Measurements from ENCODE around the gene TYRP1. TPM values are rescaled to one million over a fixed set of nuclear protein-coding genes. Genes with fewer than 3 reads are reported as not detected.
A peak's percentile ranks its signal among the peaks of the same experiment; 100 is the strongest.

TYRP1 gene
- total RNA-seq, 1 donor = 0.09 TPM

DNA sequence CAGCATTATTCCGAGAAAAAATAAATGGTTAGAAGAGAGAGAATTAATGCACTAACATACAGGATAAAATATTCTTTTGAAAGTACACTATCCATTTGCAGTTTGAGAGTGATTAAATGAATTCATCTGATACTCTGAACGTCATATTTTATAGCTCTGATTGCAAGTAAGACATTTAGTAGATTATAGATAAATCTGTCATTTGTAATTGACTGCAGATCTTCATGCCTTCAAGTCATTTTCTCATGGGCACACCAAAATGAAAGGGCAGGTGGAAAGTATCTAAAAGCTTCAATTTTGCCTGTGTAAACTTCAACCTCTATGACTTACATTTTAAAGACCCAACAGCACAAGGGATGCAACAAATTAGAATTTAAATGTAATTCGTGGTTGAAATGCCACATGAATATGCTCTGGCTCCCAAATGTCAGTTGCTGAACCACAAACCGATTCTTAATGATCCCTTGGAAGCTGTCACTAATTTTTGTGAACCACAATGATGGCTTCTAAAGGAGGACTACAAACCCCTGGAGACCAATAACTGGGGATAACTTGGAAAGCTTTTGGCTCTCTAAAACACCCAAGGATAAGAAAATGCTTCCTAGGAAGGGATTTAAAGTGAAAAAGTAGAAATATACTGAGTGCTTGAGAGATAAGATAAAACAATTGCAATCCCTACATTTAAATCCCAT lies 3.9 kb downstream of the TYRP1 start:
- no peak overlapping the region for H3K4me3 ChIP-seq (ENCODE audit: low read depth, low read length)
- no peak for DNase-seq (ENCODE audit: low read depth)
- TF ChIP-seq, protein P1, sequence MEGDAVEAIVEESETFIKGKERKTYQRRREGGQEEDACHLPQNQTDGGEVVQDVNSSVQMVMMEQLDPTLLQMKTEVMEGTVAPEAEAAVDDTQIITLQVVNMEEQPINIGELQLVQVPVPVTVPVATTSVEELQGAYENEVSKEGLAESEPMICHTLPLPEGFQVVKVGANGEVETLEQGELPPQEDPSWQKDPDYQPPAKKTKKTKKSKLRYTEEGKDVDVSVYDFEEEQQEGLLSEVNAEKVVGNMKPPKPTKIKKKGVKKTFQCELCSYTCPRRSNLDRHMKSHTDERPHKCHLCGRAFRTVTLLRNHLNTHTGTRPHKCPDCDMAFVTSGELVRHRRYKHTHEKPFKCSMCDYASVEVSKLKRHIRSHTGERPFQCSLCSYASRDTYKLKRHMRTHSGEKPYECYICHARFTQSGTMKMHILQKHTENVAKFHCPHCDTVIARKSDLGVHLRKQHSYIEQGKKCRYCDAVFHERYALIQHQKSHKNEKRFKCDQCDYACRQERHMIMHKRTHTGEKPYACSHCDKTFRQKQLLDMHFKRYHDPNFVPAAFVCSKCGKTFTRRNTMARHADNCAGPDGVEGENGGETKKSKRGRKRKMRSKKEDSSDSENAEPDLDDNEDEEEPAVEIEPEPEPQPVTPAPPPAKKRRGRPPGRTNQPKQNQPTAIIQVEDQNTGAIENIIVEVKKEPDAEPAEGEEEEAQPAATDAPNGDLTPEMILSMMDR (IDR thresholded peaks at IDR 0.05; ENCODE audit: insufficient read depth, low read length) = no peak

- DNase-seq (ENCODE audit: low read depth) = peak; percentile 9
- TF ChIP-seq, protein P1 (IDR thresholded peaks at IDR 0.05; ENCODE audit: insufficient read depth, low read length) = no peak
- H3K4me3 ChIP-seq (ENCODE audit: low read depth, low read length) = no peak overlapping the region
Measured at GRCh38 chr9:12697719-12698118, 4.5 kb downstream of the TYRP1 start.

DNA sequence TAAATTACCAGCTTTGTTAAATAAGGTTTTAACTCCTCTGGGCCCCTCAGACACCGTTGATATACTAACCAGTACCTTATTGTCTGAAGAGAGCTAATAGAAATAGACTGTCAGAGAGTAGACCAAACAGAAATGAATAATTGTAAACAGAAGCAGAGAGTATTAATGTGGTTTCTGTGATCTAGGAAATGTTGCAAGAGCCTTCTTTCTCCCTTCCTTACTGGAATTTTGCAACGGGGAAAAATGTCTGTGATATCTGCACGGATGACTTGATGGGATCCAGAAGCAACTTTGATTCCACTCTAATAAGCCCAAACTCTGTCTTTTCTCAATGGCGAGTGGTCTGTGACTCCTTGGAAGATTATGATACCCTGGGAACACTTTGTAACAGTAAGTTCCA lies 5.1 kb downstream of the TYRP1 start:
- peak; percentile 82 for DNase-seq (ENCODE audit: low read depth)

DNA sequence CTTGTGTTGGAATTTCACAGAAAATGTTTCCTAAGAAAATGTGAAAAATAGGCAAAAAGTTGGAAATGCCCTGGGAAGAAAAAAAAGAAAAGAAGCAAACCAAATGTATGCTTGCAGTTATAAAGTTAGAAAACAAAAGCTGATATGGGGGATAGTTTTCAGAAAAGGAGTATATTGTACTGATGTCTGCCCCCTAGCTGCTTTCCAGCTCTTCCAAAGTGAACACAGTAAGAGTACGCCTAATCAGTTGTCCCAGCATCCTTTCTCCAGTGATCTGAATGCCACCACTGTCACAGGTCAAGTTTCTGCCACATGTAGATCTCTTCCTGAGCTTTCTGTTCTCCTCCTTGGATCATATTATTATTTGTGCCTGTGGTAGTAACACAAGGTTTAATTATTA lies 5.8 kb downstream of the TYRP1 start:
- TF ChIP-seq, protein P1 (IDR thresholded peaks at IDR 0.05; ENCODE audit: insufficient read depth, low read length) = peak; percentile 33
- no peak for DNase-seq (ENCODE audit: low read depth)
- H3K4me3 ChIP-seq (ENCODE audit: low read depth, low read length) = no peak overlapping the region

More for the DNA sequence above, 5.1 kb downstream of the TYRP1 start:
- TF ChIP-seq, protein P1 (IDR thresholded peaks at IDR 0.05; ENCODE audit: insufficient read depth, low read length) = no peak
- H3K4me3 ChIP-seq (ENCODE audit: low read depth, low read length) = no peak overlapping the region

- peak; percentile 57 for DNase-seq (ENCODE audit: low read depth)
- no peak overlapping the region for H3K4me3 ChIP-seq (ENCODE audit: low read depth, low read length)
- TF ChIP-seq, protein P1 (IDR thresholded peaks at IDR 0.05; ENCODE audit: insufficient read depth, low read length) = peak; percentile 58
Measured at GRCh38 chr9:12699529-12699928, 6.3 kb downstream of the TYRP1 start.

DNA sequence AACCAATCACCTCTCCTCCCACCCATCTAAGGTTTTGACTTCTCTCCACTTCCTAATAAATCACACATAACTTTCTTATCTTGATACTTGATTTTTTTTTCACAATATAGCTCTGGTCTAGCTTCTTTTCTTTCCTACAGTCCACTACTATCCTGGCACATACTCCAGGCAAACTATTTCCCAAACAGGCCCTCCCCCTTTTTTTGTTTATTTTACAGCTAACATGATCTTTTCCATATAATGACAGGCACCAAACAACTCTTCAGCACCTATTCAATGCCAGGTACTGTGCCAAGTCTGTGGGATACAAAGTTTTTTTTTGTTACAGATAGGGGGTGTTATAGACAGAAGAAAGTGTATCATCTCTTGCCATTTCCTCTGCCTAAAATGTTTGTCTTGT lies 7.9 kb downstream of the TYRP1 start:
- no peak overlapping the region for H3K4me3 ChIP-seq (ENCODE audit: low read depth, low read length)
- no peak for DNase-seq (ENCODE audit: low read depth)
- TF ChIP-seq, protein P1 (IDR thresholded peaks at IDR 0.05; ENCODE audit: insufficient read depth, low read length) = no peak

Data from fibroblast of the aortic adventitia (primary cell).